HL-60/S4 treated with phorbol 12-myristate 13-acetate at 8.2 ng/mL for 4 days and 3 days (cell line): ENCODE data around the gene RAB11B.
"Not testable (repeated sequence)": the region's sequence is repeated elsewhere in the genome, so short reads cannot be mapped to it uniquely, and the experiment has no call there.

Experiments used
- in situ Hi-C: fragments of 300-500 bp; cut with MboI; formaldehyde crosslinking; loops from 2 replicates; pipeline ENCODE4 v1.15.0; 2022; ENCODE audit warnings: low sequenced_read_pairs

RAB11B gene

DNA sequence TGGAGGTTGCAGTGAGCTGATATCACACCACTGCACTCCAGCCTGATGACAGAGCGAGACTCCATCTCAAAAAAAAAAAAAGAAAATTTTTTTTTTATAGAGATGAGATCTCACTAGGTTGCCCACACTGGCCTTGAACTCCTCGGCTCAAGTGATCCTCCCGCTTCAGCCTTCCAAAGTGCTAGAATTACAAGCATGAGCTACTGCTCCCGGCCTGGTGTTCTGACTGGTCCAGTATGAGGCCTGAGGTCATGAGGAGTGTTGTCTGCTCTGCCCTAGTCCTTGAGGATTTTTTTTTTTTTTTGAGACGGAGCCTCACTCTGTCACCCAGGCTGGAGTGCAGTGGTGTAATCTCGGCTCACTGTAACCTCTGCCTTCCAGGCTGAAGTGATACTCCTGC lies 35.2 kb downstream of the RAB11B start:
- in situ Hi-C loops, result not testable (repeated sequence)

DNA sequence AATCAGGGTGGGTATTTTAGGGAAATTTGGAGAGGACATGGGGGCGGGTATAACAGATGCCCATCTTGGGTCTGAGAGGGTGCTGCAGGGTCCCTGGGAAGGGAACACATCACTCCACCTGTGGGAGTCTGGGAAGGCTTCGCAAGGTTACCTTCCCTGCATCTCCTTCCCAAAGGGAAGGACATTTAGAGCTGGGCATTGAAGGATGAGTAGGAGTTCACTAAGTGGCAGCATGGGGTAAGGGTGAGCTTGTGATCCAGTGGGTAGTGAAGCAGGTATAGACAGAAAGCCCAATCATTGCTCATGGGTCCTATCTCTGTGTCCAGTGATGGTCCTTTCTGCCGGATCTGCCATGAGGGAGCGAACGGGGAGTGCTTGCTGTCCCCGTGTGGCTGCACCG lies 36.1 kb downstream of the RAB11B start:
- in situ Hi-C loops, result no loop called here

DNA sequence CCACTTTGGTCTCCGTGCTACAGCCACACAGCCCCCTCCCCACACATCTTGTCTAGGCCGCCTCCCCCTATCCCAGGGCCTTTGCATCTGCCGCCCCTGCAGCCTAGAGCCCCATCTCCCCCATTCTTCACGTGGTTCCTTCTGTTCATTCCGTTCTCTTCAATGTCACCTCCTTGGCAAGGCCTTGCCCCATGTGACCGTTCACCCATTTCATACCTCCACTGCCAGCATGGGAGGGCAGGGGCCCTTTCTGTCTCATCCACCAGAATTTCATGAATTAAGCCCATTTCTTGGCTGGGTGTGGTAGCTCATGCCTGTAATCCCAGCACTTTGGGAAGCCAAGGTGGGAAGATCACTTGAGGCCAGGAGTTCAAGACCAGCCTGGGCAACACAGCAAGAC lies 38.9 kb downstream of the RAB11B start:
- in situ Hi-C loops, result no loop called here

DNA sequence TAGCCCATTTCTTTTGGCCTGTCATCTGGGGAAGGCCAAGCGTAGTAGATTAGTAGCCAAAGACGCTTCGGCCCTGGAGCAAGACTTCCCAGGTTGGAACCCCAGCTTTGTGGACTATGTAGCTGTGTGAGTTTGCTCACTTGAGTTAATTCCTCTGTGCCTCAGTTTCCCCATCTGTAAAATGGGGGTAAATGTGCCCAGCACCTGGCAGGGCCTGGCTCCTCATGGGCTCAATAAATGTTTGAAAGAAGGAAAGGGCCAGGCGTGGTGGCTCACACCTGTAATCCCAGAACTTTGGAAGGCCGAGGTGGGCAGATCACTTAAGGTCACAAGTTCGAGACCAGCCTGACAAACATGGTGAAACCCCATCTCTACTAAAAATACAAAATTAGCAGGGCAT lies 39.7 kb downstream of the RAB11B start:
- in situ Hi-C loops, result no loop called here

DNA sequence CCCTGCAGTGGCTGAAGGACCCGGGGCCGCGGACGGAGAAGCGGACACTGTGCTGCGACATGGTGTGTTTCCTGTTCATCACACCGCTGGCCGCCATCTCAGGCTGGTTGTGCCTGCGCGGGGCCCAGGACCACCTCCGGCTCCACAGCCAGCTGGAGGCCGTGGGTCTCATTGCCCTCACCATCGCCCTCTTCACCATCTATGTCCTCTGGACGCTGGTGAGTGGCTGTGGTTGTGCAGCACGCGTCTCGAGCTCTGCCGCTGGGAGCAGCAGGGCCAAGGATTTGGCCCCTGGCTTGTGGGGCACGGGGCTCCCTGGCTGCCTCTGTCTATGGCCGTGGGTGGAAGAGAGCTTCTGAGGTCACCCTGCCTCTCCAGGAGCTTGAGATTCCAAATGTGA lies 40.5 kb downstream of the RAB11B start:
- in situ Hi-C loops, result no loop called here

DNA sequence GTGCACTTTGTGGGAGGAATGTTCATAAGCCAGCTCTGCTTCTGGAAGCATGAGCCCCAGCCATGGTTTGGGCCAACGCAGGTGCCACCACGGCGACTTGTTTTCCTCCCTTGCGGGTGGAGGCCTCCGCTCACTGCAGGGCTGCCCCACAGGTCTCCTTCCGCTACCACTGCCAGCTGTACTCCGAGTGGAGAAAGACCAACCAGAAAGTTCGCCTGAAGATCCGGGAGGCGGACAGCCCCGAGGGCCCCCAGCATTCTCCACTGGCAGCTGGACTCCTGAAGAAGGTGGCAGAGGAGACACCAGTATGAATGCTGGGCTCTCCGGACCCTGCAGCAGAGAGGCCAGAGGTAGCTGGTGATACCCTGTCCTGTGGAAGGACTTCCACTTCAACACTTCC lies 48.1 kb downstream of the RAB11B start:
- in situ Hi-C loops, result no loop called here

DNA sequence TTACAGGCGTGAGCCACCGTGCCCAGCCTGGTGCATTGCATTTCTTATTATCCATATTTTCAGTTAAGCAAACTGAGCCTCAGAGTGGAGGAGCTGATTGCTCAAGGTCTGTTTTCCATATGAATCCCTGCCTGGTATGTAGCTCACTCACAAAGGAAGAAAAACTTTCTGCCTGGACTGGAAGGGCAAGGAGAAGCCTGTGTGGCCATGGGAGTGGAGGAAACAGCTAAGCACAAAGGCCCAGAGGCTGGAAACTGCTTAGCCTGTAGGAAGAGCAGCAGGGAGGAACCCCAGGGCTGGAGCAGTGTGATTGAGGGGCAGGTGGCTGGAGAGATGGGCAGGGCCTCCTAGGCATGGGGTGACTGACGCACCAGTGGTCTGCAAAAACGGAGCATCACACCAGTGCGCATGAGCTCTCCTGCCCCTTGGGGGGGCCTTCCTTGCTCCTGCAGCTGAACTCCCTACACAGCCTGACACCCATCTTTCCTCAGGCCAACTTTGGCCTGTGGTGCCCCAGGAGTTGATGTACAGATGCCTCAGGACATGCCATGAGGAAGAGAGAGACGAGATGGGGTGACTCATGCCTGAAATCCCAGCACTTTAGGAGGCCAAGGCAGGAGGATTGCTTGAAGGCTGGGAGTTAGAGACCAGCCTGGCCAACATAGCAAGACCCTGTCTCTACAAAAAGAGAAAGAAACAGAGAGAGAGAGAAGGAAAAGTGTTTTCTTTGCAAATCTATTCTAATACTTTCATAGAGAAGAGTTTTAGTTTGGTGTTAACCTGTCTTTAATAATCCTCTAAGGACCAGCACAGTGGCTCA lies 51.8 kb downstream of the RAB11B start:
- in situ Hi-C loops, result no loop called here

DNA sequence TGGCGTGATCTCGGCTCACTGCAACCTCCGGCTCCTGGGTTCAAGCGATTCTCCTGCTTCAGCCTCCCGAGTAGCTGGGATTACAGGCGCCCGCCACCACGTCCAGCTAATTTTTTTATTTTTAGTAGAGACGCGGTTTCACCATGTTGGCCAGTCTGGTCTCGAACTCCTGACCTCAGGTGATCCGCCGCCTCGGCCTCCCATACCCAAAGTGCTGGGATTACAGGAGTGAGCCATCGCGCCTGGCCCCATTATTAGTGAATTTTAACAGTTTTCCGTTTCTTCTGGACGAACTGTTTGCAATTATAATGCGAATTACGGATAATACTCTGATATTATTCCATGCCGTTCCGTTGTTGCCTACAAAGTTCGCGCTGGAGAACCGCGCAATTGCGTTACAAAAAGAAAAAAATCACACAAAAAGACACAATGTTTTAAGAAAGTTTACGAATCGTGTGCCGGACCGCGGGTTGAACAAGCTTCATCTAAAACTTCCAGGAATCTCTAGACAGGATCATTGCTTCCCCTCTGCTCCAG lies 54.0 kb downstream of the RAB11B start:
- in situ Hi-C loops, result not testable (repeated sequence)

DNA sequence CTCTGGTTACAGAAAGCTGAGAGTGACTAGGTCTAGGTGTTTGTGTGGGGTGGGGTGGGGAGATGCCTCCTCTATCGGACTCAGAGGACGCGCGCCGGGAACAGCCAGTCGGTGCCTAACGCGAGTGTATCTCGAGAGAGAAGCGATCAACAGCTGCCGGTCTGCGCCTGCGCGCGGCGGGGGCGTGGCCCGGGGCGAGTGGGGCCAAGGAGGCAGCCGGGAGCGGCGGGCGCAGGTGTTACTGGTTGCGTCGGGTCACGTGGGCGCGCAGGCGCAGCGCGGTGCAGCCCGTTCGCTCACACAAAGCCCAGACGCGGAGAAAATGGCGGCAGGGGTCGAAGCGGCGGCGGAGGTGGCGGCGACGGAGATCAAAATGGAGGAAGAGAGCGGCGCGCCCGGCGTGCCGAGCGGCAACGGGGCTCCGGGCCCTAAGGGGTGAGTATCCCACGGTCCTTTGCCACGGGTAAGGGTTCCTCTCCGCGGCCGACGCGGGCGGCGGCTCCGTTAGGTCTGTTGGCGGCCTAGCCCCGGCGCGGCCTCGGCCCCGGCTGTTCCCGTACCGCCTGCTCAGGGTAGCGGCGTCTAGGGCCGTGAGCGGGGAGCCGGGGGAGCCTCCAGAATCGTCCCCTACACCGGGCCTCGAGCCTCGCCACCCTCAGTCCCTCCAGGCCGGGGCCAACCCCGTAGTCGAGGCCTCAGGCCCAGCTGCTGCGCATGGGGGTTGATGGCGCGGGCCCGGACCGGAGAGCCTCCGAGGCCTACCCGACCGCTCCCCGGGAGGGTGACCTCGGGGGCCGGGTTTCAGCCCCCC lies 54.7 kb downstream of the RAB11B start, which contains the start of gene HNRNPM:
Gene HNRNPM (plus strand): TSS at position 299 of the 811 bp plus-strand sequence. CDS start 24 bp downstream, at position 323.
- in situ Hi-C loops, result no loop called here

DNA sequence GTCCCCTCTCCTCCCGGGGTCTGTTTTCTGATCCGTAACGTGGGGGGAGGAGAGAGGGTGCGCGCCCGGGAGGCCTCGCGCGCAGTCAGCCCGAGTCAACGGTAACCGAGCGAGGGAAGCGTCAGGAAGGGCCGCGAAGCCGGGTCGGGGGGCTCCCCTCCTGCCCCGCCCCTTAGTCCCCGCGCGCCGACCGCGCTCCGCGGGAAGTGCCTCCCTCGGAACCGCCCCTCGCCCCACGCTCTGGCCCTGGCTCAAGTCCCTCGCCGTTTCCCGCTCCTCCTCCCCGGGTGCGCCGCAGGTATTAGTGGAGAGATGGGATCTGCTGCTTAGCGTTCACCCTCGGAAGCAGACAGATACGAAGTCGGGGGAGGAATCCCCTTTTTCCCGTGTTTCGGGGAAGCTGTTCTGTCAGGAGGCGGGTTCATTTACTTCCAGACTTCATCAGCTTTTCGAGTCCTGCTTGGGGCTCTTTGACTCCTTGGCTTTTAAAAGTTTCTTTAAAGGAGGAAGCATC lies 55.4 kb downstream of the RAB11B start:
- in situ Hi-C loops, result no loop called here

DNA sequence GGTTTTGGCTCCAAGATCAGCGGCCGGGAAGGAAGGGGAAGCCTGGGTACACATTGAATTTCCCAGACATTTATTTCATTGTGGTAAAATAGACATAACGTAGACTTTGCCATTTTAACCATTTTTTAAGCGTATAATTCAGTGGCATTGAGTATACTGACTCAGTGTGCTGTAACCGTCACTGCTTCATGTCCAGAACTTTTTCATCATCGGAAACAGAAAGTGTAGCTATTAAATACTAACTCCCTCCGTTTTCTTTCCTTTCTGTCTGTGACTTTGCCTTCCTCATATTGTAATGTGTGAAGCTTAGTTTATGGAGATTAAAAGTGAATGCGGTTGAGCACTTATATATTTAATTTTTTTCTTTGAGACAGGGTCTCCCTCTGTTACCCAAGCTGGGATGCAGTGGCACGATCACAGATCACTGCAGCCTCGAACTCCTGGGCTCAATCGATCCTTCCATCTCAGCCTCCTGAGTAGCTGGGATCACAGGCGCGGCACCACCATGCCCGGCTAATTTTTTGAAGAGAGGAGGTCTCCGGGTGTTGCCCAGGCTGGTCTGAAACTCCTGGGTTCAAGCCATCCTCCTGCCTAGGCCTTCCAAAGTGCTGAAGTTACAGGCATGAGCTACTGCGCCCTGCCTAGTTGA lies 56.0 kb downstream of the RAB11B start:
- in situ Hi-C loops, result no loop called here

DNA sequence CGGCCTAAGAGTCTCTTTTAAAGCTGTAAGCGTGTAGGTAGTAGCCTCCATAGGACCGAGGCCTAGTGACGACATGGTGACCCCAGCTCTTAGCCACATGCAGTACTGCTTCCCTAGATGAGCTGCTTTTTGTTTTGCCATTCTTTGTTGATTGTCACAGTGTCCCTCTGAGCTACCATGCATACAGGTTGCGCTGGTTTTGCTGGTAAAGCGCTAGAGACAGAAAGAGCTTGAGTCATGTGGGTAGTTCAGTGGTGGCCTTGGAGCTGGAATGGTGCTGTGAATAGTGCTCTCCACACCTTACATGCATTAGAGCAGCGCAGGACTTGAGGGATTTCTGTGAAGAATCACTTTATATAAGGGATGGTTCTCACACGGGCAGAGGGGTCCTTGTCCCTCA lies 59.7 kb downstream of the RAB11B start:
- in situ Hi-C loops, result no loop called here

DNA sequence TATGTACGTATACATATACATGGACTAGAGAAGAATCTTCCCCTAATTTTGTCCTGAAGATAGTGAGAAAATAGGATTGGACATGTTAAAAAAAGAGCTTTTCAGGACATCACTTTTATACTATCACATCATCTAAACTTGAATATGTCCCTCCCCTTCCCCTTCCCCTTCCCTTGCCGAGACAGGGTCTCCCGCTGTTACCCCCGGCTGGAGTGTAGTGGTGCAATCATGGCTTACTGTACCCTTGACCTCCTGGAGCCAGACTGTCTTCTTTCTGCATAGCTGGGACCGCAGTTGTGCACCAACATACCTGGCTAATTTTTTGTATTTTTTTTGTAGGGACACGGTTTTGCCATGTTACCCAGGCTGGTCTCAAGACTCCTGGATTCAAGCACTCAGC lies 61.2 kb downstream of the RAB11B start:
- in situ Hi-C loops, result no loop called here

DNA sequence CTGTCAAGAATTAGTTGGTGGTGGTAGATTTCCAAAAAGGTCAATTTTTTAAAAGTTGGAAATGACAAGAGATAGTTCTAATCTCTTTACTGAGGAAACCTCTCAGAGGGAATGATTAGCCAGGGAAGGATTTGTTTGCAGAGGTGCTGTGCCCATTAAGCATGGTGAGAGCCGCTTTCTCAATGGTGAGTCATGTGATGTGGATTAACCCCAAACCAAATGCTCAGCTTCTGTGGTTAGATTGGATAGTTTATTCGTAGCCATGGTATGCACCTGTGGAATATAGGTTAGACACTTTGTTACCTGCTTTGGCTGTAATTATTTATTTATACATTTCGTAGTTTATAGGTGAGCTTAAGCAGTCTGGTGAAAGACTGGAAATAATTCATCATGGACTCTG lies 61.7 kb downstream of the RAB11B start:
- in situ Hi-C loops, result no loop called here

DNA sequence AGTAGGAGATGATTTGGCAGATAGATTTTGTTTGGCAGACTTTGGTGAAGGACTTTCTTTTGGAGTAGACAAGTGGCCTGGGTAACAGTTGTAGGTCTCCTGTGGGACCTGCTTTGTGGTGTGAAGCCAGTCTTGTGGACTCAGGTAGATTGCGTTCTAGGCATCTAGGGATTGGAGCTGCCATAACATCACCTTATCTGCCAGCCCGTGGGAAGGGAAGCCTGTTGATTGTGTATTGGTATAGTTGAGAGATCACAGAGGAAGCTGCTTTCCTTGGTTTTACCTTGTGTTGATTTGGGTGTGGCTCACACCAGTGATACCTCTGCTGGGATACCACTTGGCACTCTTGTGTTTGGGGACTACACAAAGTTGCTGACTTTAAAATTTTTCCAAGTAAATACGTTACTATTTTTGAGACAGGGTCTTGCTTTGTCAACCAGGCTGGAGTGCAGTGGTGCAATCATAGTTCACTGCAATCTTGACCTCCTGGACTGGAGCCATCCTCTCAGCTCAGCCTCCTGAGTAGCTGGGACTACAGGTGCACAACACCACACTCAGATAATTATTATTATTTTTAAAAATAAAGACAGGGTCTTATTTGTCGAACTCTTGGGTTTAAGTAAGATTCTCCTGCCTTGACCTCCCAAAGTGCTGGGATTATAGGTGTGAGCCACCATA lies 62.4 kb downstream of the RAB11B start:
- in situ Hi-C loops, result no loop called here

DNA sequence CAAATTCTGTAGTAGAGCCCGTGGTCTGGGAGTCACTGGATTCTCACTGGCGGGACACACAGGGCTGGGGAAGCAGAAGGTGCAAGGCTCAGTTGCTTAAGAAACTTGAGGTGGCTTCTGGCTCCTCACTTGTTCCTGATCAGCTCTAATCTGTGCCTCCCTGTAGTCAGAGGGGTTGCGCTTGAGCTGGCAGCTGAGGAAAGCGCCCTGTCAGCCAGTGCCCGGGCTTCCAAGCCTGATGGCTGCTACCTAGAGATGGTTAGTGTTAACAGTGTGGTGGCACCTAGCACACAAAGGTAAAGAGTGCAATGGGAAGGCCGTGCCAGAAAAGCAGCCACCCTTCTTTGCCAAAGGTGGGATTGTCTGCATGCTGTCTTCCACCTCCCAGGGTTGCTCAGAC lies 63.5 kb downstream of the RAB11B start:
- in situ Hi-C loops, result no loop called here
